ENCODE measurements around the gene WT1.

WT1 gene

GRCh38 chr11:32416301-32416700 is 19.0 kb downstream of the WT1 start:
- no peak for TF ChIP-seq CTCF (IDR thresholded peaks at IDR 0.05; ENCODE audit: insufficient read depth, low read depth, low read length, missing control alignments)
- H3K4me3 ChIP-seq (ENCODE audit: low read length), result no peak overlapping the region
- DNase-seq (ENCODE audit: low read depth), result no peak

- DNase-seq (ENCODE audit: low read depth), result no peak
- no peak for TF ChIP-seq CTCF (IDR thresholded peaks at IDR 0.05; ENCODE audit: insufficient read depth, low read depth, low read length, missing control alignments)
- no peak overlapping the region for H3K4me3 ChIP-seq (ENCODE audit: low read length)
These were observed 20.4 kb downstream of the WT1 start for GRCh38 chr11:32414925-32415324.

GRCh38 chr11:32411942-32412615 is 23.3 kb downstream of the WT1 start:
- no peak overlapping the region for H3K4me3 ChIP-seq (ENCODE audit: low read length)
- no peak for TF ChIP-seq CTCF (IDR thresholded peaks at IDR 0.05; ENCODE audit: insufficient read depth, low read depth, low read length, missing control alignments)
- DNase-seq (ENCODE audit: low read depth), result no peak

GRCh38 chr11:32405592-32405991 is 29.7 kb downstream of the WT1 start:
- no peak for TF ChIP-seq CTCF (IDR thresholded peaks at IDR 0.05; ENCODE audit: insufficient read depth, low read depth, low read length, missing control alignments)
- no peak for DNase-seq (ENCODE audit: low read depth)
- H3K4me3 ChIP-seq (ENCODE audit: low read length), result no peak overlapping the region

GRCh38 chr11:32402836-32403235 is 32.5 kb downstream of the WT1 start:
- DNase-seq (ENCODE audit: low read depth), result no peak
- no peak overlapping the region for H3K4me3 ChIP-seq (ENCODE audit: low read length)
- TF ChIP-seq CTCF (IDR thresholded peaks at IDR 0.05; ENCODE audit: insufficient read depth, low read depth, low read length, missing control alignments), result no peak

- TF ChIP-seq CTCF (IDR thresholded peaks at IDR 0.05; ENCODE audit: insufficient read depth, low read depth, low read length, missing control alignments), result no peak
- no peak overlapping the region for H3K4me3 ChIP-seq (ENCODE audit: low read length)
- no peak for DNase-seq (ENCODE audit: low read depth)
These were observed 34.5 kb downstream of the WT1 start for GRCh38 chr11:32400670-32401369.

- DNase-seq (ENCODE audit: low read depth), result peak; percentile 29
- no peak for TF ChIP-seq CTCF (IDR thresholded peaks at IDR 0.05; ENCODE audit: insufficient read depth, low read depth, low read length, missing control alignments)
- H3K4me3 ChIP-seq (ENCODE audit: low read length), result no peak overlapping the region
These were observed 35.1 kb downstream of the WT1 start for GRCh38 chr11:32400196-32400595.

Measured in epithelial cell of esophagus (primary cell).